NCI-H526 treated with DMSO at 0.1 percent for 48 hours (cell line): ENCODE data around the gene UNC5C.

Experiments
- DNase-seq: peaks from one replicate; lab custom pipeline; 2025; lab: John Stamatoyannopoulos, UW

UNC5C gene

GRCh38 chr4:95216636-95217035 is 332.1 kb downstream of the UNC5C start:
- DNase-seq, result no peak

- no peak for DNase-seq
Observed at GRCh38 chr4:95215991-95216605, 332.7 kb downstream of the UNC5C start.

- DNase-seq, result no peak
Observed at GRCh38 chr4:95215043-95215442, 333.7 kb downstream of the UNC5C start.

DNA sequence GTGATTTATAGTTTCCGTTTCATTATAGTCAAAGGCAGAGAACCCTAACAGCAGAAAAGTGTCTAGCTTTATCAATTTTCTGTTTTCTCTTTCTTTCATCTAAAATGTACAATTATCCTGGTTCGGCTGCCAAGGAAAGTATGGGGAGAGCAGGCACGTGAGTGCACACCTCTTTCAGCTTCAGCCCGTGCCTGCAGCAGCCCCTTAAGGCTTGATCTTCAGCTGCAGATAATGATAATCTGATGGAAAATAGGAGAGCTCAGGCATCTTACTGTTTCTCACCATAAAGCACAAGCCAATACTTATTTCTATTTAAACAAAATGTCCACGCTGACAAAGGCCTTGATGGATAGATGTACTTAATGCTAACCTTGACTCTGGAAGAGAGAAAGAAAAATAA is 334.4 kb downstream of the UNC5C start:
- DNase-seq, result no peak

DNA sequence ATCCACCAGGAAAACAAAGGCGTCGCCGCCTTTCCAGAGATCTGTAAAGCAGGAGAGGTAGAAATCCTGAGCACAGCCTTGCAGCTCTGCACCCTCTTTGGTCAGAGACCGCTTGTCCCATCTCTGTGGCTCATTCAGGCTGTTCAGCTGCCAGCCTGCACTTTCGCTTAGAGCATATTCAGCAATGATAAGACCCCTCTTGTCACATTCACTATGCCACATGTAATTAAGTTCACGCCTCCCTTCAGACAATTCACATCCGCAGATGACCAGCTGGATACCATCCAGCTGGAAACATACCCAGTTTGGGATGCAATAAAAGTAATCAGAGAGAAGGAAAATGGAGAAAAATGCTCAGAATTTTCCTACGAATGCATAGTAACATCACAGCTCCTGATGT is 335.4 kb downstream of the UNC5C start:
- no peak for DNase-seq

DNA sequence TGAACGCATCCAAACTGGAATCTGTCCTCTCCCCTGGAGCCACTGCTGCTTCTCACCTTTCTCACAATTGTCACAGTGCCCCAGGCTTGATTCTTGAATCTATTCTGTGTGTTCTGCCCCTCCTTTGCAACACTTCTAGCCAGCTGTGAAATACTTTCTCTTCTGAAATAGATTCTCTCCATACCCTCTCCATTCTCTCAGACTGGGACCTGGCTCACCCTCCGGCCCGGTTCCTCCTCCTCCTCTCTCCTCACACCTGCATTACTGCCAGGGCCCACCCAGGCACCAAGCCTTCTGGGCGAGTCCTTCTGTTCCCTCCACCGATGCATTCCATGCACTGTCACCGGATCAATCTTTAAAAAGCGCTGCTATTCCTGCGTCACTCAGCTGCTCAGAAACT is 336.1 kb downstream of the UNC5C start:
- DNase-seq, result no peak

DNA sequence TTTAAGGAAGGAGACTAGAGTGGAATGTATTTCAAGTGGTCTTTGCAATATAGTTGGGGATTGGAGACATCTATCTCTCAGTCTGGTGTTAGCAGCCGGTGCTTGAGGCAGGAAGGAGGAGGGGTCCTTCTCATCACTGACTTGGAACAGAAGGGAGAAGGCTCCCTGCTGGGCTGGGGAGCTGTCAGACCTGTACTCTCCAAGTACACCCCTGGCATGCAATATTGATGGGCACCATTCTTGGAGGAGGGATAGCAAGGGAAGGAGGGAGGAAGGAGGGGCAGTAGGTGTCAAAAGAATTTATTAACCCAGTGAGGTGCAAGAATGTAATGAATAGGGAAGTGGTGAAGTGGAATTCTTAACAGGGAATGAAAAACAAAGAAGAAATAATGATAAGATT is 338.8 kb downstream of the UNC5C start:
- no peak for DNase-seq

DNA sequence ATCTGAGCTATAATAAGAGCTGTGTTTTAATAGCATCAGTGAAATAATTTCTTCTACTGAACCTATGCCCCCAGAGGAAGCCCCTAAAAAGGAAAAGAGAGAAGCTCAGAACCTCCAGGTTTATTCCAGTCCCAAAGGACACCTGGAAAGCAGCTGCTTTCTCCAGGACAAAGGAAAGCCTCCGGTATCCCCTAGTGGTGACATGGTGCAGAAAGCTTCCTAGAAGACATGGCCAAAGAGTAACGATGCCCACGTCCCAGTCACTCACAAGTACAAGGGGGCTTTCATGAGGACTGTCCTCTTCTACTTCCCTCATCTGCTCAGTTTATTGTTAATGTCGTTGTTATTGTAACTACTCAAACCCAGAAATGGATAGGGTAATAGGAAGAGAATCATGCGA is 343.9 kb downstream of the UNC5C start:
- DNase-seq, result no peak

GRCh38 chr4:95204267-95204844 is 344.4 kb downstream of the UNC5C start:
- no peak for DNase-seq

DNA sequence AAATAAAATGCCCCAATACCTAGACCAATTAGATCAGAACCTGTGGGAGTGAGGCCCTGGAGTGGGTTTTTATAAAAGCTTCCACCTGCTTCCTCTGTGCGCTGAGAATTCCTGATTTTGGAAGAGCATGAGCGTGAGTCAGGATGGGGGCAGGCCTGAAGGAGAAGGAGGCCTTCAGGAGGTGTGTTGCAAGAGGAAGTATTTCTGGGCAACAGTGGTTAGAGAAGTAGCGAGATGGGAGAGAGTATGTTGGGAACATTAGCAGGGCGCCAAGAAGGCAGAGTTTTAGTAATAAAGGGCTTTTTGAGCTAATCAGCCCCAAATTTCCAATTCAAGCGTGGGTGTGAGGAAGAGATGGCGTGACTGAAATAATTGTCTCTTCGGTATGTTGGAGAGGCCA is 349.8 kb downstream of the UNC5C start:
- DNase-seq, result no peak

- no peak for DNase-seq
Observed at GRCh38 chr4:95197353-95197752, 351.4 kb downstream of the UNC5C start.

GRCh38 chr4:95193391-95194224 is 355.2 kb downstream of the UNC5C start:
- DNase-seq, result no peak

DNA sequence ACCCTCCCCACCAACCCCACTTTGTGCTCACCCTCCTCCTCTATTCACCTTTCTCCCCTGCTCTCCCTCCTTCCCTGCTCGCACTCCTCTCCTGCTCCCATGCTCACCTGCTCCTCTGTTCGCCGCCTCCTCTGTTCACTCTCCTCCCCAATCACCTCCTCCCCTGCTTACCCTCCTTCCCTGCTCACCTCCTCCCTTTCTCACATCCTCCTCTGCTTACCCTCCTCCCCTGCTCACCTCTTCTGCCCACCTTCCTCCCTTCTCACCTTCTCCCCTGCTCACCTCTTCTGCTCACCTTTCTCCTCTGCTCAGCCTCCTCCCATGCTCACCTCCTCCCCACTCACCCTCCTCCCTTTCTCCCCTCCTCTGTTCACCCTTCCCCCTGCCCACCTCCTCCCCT is 357.2 kb downstream of the UNC5C start:
- no peak for DNase-seq

GRCh38 chr4:95190751-95191436 is 357.9 kb downstream of the UNC5C start:
- no peak for DNase-seq

DNA sequence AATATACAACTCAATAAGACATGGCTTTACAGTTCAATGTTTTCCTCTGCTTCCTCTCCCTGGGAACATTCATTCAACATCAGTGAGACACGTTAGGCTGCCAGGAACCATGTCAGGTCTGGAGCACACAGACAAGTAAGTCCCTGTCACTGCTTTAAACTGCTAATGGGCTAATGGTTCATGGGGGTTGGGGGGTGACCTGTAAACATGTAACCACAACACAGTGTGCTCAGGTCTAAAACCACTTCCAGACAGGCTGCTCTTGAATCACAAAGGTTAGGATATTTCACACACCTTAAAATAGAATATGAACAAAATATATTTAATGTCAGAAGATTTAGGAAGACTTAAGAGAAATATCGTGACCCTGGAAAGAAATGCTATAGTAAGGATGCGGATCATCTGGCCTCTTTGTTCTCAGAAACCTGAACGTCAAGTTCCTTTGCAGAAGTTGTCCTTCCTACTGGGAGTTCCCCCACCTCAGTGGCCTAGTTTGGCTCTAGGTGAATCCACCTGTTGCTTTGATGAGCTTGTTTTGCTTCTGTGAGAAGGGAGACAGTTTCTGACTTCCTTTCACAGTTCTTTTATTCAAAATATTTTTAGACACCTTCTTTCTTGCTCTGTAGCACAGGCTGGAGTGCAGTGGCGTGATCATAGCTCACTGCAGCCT is 359.9 kb downstream of the UNC5C start:
- no peak for DNase-seq

- DNase-seq, result no peak
Observed at GRCh38 chr4:95186666-95187065, 362.1 kb downstream of the UNC5C start.

DNA sequence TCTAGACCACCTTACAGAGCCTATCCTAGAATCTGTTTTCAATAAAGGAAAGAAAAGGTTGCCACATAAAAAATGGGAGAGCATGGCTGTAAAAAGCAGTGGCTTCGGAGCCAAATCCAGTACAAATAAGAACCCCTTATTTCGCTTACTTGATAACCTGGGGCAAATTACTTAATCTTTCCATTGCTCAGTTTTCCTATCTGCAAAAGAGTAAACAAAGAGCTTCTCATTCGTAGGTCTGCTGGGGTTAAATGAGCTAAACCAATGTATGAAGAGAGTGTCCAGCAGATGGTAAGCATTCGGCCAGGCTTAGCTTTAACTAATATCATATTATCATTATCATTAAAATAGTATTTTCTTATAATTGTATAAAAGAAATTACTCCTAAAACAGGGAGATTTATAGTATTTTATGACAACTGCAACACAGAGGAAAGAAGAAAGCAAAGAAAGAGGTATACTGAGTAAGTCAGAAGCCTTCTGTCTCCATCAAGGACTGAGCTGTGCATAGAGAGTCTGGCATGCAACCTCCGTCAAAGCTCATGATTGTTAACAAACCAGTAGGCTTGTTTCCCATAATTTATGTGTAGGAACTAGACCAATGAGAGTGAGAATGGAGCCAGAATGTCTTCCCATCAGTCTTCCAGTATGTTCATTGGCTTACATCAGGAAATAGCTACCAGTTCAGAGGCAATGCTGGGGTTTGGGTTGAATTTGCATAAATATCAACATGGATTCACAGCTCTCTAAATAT is 364.9 kb downstream of the UNC5C start:
- DNase-seq, result no peak

DNA sequence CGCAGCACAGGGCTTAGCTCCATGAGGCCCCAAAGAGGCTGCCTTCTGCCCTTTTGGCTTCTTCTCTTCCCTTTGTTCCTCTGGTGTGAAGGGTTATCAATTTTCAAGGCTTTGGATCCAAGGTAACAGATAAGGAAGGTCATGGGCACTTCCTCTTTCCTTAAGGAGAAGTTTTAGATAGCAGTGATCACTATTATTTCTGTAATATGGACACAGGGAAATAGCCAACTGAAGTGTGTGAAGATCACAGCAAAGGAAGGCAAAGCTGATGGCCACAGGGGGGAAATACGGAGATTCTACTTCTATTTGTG is 366.8 kb downstream of the UNC5C start:
- no peak for DNase-seq

DNA sequence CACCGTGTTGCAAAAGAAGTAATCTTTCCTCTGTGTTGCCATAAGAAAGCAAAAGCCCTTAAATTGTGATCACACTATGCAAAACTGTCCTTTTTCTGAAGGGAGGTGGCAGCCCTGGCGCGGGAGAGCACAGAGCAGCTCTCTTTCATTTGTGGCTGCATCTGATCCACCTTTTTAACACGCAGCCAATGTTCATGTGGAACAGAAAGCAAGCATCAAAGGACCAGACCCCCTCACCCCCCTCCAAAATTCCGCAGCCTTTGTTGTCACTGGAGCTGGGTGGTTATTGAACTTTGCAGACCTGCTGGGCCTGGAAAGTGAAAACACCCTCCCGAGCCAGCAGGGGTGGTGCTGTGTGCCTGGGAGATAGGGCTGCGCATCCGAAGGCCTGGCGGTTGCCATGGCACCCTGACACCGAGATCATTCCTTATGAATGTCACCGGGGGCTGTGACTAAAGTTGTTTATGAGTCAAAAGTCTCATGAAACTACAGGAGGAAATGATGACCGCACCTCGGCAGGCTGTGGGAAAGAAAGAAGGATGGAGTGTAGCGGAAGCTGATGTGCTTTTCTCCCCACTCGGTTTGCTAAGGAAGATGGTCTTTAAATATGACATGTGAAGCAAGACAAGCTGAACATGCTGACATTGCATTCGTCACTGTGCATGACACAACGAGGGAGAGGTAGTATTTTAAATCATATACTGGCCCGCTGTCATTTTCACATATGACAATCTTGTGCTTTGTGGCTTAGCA is 367.4 kb downstream of the UNC5C start:
- no peak for DNase-seq

GRCh38 chr4:95180531-95181242 is 368.1 kb downstream of the UNC5C start:
- DNase-seq, result no peak
